HEK293 (cell line): ENCODE results near the gene IGSF9B.

Experiments used
- CTCF ChIA-PET: fragments of 350-600 bp; formaldehyde crosslinking; extraction: SDS; loops from one replicate; lab custom pipeline; 2021; ENCODE audit warnings: antibody characterized with exemption; lab: Yijun Ruan, JAX
- POLR2A ChIA-PET: fragments of 300-600 bp; formaldehyde crosslinking; extraction: SDS; loops from one replicate; lab custom pipeline; 2020; ENCODE audit warnings: antibody characterized with exemption, inconsistent platforms; lab: Yijun Ruan, JAX
- H3K27ac ChIP-seq: fragments of 200-500 bp; sonication (Bioruptor generic); 2 replicates; pipeline ENCODE4 v1.5.1; 2014; ENCODE audit warnings: low read depth, low read length, control low read depth, inconsistent platforms; ENCODE audit errors: extremely low read depth
- H3K36me3 ChIP-seq, 2 experiments: fragments of 200-500 bp in 1 of 2; sonication (Bioruptor generic) in 1 of 2; 1 replicate in 1 of 2; 2 replicates in 1 of 2; pipeline ENCODE4 v1.5.1; 2014 to 2017; ENCODE audit warnings: inconsistent platforms in 2 of 2, low read length in 2 of 2; ENCODE audit not compliant: control insufficient read depth in 2 of 2, insufficient read depth in 1 of 2
- H3K4me1 ChIP-seq: fragments of 200-500 bp; sonication (Bioruptor generic); 2 replicates; pipeline ENCODE4 v1.5.1; 2014; ENCODE audit warnings: mild to moderate bottlenecking, low read length, inconsistent platforms; ENCODE audit not compliant: control insufficient read depth, insufficient read depth
- H3K4me3 ChIP-seq: 2 replicates; pipeline ENCODE4 v1.5.1; 2011; ENCODE audit warnings: low read depth, mild to moderate bottlenecking, control low read depth, low read length, moderate library complexity
- H3K9me3 ChIP-seq: fragments of 200-500 bp; sonication (Bioruptor generic); 2 replicates; pipeline ENCODE4 v1.5.1; 2014; ENCODE audit warnings: low read depth, low read length, inconsistent platforms; ENCODE audit not compliant: control insufficient read depth, insufficient read depth
- GLIS1 ChIP-seq: fragments of 450-650 bp; formaldehyde crosslinking; IDR thresholded peaks from 2 replicates; pipeline ENCODE4 v1.5.1; 2016; ENCODE audit warnings: missing biosample characterization, missing genetic modification characterization
- HIC1 ChIP-seq: fragments of 450-650 bp; formaldehyde crosslinking; IDR thresholded peaks from 2 replicates; pipeline ENCODE4 v1.5.1; 2016; ENCODE audit warnings: missing biosample characterization, missing genetic modification characterization
- KLF1 ChIP-seq: fragments of 450-650 bp; formaldehyde crosslinking; IDR thresholded peaks from 2 replicates; pipeline ENCODE4 v1.5.1; 2016; ENCODE audit warnings: missing biosample characterization, missing genetic modification characterization
- SP7 ChIP-seq: fragments of 450-650 bp; formaldehyde crosslinking; IDR thresholded peaks from 2 replicates; pipeline ENCODE4 v1.5.1; 2016; ENCODE audit warnings: missing biosample characterization, missing genetic modification characterization
- ZBTB11 ChIP-seq: fragments of 450-650 bp; formaldehyde crosslinking; conservative IDR thresholded peaks from 2 replicates; pipeline ENCODE4 v1.5.1; 2016; ENCODE audit warnings: low read depth, missing biosample characterization, missing genetic modification characterization
- ZBTB20 ChIP-seq: fragments of 450-650 bp; formaldehyde crosslinking; IDR thresholded peaks from 2 replicates; pipeline ENCODE4 v1.5.1; 2016; ENCODE audit warnings: missing biosample characterization, missing genetic modification characterization
- ZBTB8A ChIP-seq: fragments of 450-650 bp; formaldehyde crosslinking; IDR thresholded peaks from 2 replicates; pipeline ENCODE4 v1.5.1; 2016; ENCODE audit warnings: missing biosample characterization, missing genetic modification characterization
- ZFP37 ChIP-seq: fragments of 450-650 bp; formaldehyde crosslinking; IDR thresholded peaks from 2 replicates; pipeline ENCODE4 v1.5.1; 2016; ENCODE audit warnings: missing biosample characterization, missing genetic modification characterization
- ZFP69B ChIP-seq: fragments of 450-650 bp; formaldehyde crosslinking; IDR thresholded peaks from 2 replicates; pipeline ENCODE4 v1.5.1; 2016; ENCODE audit warnings: missing biosample characterization, missing genetic modification characterization
- ZIC2 ChIP-seq: fragments of 450-650 bp; formaldehyde crosslinking; IDR thresholded peaks from 2 replicates; pipeline ENCODE4 v1.5.1; 2016; ENCODE audit warnings: missing biosample characterization, missing genetic modification characterization
- ZNF2 ChIP-seq: fragments of 450-650 bp; formaldehyde crosslinking; IDR thresholded peaks from 2 replicates; pipeline ENCODE4 v1.5.1; 2016; ENCODE audit warnings: missing biosample characterization, missing genetic modification characterization
- ZNF223 ChIP-seq: fragments of 450-650 bp; formaldehyde crosslinking; IDR thresholded peaks from 2 replicates; pipeline ENCODE4 v1.5.1; 2016; ENCODE audit warnings: missing biosample characterization, missing genetic modification characterization
- ZNF302 ChIP-seq: fragments of 450-650 bp; formaldehyde crosslinking; IDR thresholded peaks from 2 replicates; pipeline ENCODE4 v1.5.1; 2016; ENCODE audit warnings: missing biosample characterization, missing genetic modification characterization, low read depth
- ZNF335 ChIP-seq: fragments of 450-650 bp; formaldehyde crosslinking; conservative IDR thresholded peaks from 2 replicates; pipeline ENCODE4 v1.5.1; 2016; ENCODE audit warnings: missing biosample characterization, missing genetic modification characterization
- ZNF341 ChIP-seq: fragments of 450-650 bp; formaldehyde crosslinking; IDR thresholded peaks from 2 replicates; pipeline ENCODE4; 2016; ENCODE audit warnings: low read depth, missing biosample characterization, missing genetic modification characterization
- ZNF530 ChIP-seq: fragments of 450-650 bp; formaldehyde crosslinking; IDR thresholded peaks from 2 replicates; pipeline ENCODE4 v1.5.1; 2016; ENCODE audit warnings: low read depth, missing biosample characterization, missing genetic modification characterization
- ZNF596 ChIP-seq: fragments of 450-650 bp; IDR thresholded peaks from 2 replicates; pipeline ENCODE4 v1.5.0; 2018; ENCODE audit warnings: missing biosample characterization, mild to moderate bottlenecking, missing genetic modification characterization, moderate library complexity
- ZNF654 ChIP-seq: fragments of 450-650 bp; formaldehyde crosslinking; IDR thresholded peaks from 2 replicates; pipeline ENCODE4 v1.5.1; 2016; ENCODE audit warnings: low read depth, missing biosample characterization, missing genetic modification characterization
- ZNF658 ChIP-seq: fragments of 450-650 bp; formaldehyde crosslinking; IDR thresholded peaks from 2 replicates; pipeline ENCODE4; 2016; ENCODE audit warnings: missing biosample characterization, missing genetic modification characterization
- TF ChIP-seq, protein P1 (sequence below): fragments of 450-650 bp; formaldehyde crosslinking; IDR thresholded peaks from 2 replicates; pipeline ENCODE4 v1.5.1; 2016; ENCODE audit warnings: missing biosample characterization, missing genetic modification characterization

The IGSF9B gene

GRCh38 chr11:133929401-133930052 lies 27.2 kb downstream of the IGSF9B start:
- ChIA-PET POLR2A (no interaction called here), CTCF (no interaction called here)
- TF ChIP-seq, protein P1, sequence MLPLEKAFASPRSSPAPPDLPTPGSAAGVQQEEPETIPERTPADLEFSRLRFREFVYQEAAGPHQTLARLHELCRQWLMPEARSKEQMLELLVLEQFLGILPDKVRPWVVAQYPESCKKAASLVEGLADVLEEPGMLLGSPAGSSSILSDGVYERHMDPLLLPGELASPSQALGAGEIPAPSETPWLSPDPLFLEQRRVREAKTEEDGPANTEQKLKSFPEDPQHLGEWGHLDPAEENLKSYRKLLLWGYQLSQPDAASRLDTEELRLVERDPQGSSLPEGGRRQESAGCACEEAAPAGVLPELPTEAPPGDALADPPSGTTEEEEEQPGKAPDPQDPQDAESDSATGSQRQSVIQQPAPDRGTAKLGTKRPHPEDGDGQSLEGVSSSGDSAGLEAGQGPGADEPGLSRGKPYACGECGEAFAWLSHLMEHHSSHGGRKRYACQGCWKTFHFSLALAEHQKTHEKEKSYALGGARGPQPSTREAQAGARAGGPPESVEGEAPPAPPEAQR, result no peak
- TF ChIP-seq SP7 (tag by site-specific recombination) (no peak), HIC1 (no peak), ZNF302 (tag by site-specific recombination) (no peak), ZBTB11 (tag by site-specific recombination) (no peak), ZNF223 (tag by site-specific recombination) (no peak), ZFP69B (tag by site-specific recombination) (no peak)
- Histone ChIP-seq H3K27ac (no peak overlapping the region), H3K36me3 (peaks cover 0 to 24% of the 10 kb centered on the region in 2 experiments; a peak in 1 of 3 replicates), H3K4me3 (no peak overlapping the region), H3K9me3 (no peaks in the 10 kb centered on the region), H3K4me1 (no peaks in the 10 kb centered on the region)

DNA sequence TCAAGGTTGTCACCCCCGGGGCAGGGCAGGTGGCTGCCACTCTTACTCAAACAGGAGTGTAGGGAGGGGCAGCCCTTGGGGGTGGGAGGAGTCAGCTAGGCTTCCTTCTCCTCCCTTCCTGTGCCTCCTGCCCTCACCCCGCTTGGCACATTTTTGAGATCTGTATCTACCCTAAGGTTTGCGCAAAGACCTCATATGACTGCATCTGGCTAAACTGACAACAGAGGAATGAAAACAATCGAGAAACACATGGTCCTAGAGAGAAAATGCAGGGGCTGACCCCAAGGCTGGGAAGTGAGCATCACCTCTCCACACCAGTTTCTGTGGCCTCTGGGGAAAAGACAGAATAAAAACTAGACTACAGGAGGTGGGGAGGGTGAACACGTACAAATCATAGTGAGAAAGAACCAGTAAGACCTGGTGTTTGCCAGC lies 28.1 kb downstream of the IGSF9B start:
- TF ChIP-seq KLF1 (tag by site-specific recombination) (peak; percentile 38; the same call in 1 of the 2 replicates), ZNF596 (tag by site-specific recombination) (no peak)
- Histone ChIP-seq H3K9me3 (no peaks in the 10 kb centered on the region), H3K4me3 (no peak overlapping the region), H3K36me3 (peaks cover 0 to 31% of the 10 kb centered on the region in 2 experiments; a peak in 1 of 3 replicates), H3K27ac (no peak overlapping the region), H3K4me1 (no peaks in the 10 kb centered on the region)
- CTCF ChIA-PET, result interaction anchor here (0.8 to 2.5 kb wide), 16 partner anchors 12 to 223 kb away, joined by 3 to 23 read pairs (median 5); no protein-coding TSS in a partner anchor
- POLR2A ChIA-PET, result interaction anchor here (1.3 kb wide), 1 partner anchor 109 kb away, joined by 5 read pairs; no protein-coding TSS in a partner anchor

DNA sequence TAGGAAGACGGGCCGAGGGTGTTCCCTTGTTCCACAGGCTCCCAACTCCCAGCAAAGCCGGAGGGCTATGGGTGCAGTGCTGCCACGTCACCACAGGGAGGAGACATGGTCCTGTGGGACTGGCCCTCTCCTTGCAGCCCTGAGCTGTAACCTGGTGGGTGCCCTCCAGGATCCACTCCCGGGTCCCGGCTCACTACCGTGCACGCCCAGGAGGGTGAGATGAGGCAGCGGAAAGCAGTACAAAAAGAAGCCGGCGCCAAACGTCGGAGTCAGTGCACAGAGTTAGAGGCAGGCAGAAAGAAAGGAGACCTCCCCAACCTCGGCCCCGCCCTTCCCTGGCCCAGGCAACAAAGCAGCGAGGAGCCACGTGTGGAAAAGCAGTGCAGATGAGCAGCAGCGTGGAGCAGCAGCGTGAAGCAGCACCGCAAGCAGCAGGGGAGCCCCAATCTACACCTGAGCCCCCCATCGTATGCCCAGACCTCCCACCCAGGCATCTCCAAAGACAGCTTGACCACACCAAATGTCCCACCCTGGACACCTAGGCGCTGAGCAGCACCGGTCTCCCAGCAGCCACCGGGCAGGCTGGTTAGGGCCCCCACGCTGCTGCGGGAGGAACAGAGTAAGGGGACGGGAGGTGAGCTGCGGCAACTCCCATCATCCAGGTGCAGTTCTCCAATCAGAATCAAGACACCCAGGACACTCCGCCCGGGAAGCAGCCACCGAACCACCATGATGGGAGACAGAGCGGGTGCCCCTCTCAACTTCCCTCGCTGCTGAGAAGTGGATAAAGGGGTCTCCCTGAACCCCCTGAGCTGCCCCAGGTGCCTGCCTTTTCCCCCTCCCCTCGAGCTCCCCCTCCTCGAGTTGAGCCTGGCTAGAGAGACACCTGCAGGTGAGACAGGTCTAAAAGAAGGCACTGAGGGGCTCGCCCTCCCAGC lies 28.8 kb downstream of the IGSF9B start:
- no peak overlapping the region for H3K4me3 ChIP-seq
- ChIA-PET POLR2A (interaction anchor here (1.0 to 1.5 kb wide), 4 partner anchors 106 to 141 kb away, joined by 3 to 7 read pairs (median 6); partner anchors contain the start of gene JAM3), CTCF (interaction anchor here (0.6 to 2.5 kb wide), 35 partner anchors 8 to 762 kb away, joined by 3 to 23 read pairs (median 4); no protein-coding TSS in a partner anchor)
- H3K27ac ChIP-seq, result no peak overlapping the region
- no peaks in the 10 kb centered on the region for H3K9me3 ChIP-seq
- peaks cover 0 to 38% of the 10 kb centered on the region in 2 experiments; a peak in 1 of 3 replicates for H3K36me3 ChIP-seq
- no peaks in the 10 kb centered on the region for H3K4me1 ChIP-seq
- TF ChIP-seq ZNF658, result no peak
- peak; percentile 30; the same call in 1 of the 2 replicates for TF ChIP-seq KLF1 (tag by site-specific recombination)
- TF ChIP-seq ZBTB8A, result peak; percentile 26; the same call in 1 of the 2 replicates
- 0 out of 2 replicates have a peak, but pooled peaks have one; percentile 16 for TF ChIP-seq ZNF530 (tag by site-specific recombination)
- TF ChIP-seq ZNF2 (tag by site-specific recombination), result 0 out of 2 replicates have a peak, but pooled peaks have one; percentile 35
- 0 out of 2 replicates have a peak, but pooled peaks have one; percentile 32 for TF ChIP-seq ZFP37 (tag by site-specific recombination)
- TF ChIP-seq ZIC2 (tag by site-specific recombination), result peak; percentile 54
- TF ChIP-seq GLIS1 (tag by site-specific recombination), result 0 out of 2 replicates have a peak, but pooled peaks have one; percentile 24
- TF ChIP-seq ZNF335 (tag by site-specific recombination), result peak; percentile 48
- TF ChIP-seq ZNF341 (tag by site-specific recombination), result no peak
- peak; percentile 66 for TF ChIP-seq ZNF654 (tag by site-specific recombination)
- peak; percentile 34; the same call in 1 of the 2 replicates for TF ChIP-seq ZBTB20
